Limb (tissue), 2 donors: ENCODE results near the gene CALCOCO2.
"Not testable (repeated sequence)": the region's sequence is repeated elsewhere in the genome, so short reads cannot be mapped to it uniquely, and the experiment has no call there.

ENCODE experiments used
- DNase-seq, 2 donors: peaks; one replicate each; pipeline ENCODE4 v3.0.0-alpha.2; 2016; ENCODE audit errors: extremely low spot score in 2 of 2

CALCOCO2 gene, protein sequence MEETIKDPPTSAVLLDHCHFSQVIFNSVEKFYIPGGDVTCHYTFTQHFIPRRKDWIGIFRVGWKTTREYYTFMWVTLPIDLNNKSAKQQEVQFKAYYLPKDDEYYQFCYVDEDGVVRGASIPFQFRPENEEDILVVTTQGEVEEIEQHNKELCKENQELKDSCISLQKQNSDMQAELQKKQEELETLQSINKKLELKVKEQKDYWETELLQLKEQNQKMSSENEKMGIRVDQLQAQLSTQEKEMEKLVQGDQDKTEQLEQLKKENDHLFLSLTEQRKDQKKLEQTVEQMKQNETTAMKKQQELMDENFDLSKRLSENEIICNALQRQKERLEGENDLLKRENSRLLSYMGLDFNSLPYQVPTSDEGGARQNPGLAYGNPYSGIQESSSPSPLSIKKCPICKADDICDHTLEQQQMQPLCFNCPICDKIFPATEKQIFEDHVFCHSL

DNA sequence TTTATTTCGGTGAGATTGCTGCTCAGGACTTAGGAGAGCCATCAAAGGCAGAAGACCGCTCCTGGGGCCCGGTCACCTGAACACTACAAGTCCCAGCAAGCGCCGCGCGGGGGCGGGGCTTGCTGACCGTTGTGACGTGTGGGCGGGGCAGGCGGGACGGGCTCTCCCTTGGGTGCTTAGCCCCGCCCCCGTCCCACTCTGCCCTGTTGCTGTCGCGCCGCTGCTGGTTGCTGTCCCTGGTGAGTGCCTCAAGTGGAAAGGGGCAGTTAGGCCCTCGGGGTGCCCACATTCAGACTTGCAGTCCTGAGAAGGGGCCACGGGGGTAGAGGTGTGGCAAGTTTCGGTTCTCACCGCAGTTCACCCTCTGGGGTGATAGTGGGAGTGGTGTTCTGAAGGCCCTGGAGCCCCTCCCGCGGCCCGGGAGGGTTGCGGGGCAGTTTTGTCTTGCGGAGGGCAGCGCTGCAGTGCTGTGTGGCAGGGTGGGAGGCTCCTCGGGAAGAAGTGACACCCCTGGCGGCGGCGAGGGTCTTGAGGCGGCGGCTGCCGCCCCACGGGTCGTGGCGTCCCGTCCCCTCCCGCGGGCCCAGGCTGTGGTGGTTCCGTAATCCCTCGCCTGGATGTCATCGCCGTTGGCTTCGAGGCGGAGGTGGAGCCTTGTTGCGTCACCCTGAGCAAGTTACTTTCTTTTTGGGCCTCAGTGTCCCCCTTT is at the start of gene CALCOCO2:
CALCOCO2 (plus strand) TSS at position 196 of the 709 bp plus-strand sequence. CDS start 10,673 bp downstream, outside the sequence.
- peak; percentile 80 to 93 for DNase-seq

DNA sequence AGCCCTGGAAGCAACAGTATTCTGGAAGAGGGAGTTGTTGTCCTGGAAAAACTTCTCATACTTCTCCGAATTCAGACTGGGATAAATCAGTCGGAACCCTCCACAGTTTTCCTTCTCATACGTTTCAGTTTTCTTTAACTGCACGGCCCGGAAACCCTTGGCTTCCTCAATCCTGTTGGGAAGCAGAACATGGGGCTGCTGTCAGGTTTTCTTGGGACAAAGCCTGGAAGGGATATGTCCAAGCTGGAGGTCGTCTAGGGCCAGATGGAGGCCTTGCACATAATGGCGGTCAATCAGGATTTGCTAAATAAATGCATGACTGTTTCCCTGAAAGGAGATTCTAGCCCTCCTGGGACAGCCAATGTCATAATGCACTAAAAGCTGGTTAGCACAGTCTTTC is 43.0 kb upstream of the CALCOCO2 start:
- DNase-seq, result no peak

DNA sequence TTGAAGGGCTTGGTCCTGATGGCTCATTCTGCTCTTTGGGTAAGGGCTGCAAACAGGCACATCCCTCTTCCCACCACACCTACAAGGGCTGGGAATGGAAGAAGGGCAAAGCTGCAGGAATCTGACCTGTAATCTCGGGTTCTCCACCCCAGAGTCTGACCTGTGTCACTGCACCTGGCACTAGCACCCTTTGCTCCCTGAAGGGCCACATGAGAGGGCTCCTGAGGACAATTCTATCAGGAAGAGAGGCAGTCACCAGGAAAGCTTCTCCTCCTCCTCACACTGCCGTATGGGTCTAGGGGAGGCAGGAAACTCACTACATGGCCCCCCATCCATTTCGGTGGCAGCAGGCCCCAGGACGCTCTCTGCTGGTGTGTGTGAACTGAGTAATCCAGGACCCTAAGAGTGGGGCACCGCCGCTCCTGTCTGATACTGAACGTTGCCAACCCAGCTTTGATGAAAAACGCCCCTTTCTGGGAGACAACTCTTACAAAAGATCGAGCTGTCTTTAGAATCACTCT is 40.2 kb upstream of the CALCOCO2 start:
- DNase-seq, result no peak

DNA sequence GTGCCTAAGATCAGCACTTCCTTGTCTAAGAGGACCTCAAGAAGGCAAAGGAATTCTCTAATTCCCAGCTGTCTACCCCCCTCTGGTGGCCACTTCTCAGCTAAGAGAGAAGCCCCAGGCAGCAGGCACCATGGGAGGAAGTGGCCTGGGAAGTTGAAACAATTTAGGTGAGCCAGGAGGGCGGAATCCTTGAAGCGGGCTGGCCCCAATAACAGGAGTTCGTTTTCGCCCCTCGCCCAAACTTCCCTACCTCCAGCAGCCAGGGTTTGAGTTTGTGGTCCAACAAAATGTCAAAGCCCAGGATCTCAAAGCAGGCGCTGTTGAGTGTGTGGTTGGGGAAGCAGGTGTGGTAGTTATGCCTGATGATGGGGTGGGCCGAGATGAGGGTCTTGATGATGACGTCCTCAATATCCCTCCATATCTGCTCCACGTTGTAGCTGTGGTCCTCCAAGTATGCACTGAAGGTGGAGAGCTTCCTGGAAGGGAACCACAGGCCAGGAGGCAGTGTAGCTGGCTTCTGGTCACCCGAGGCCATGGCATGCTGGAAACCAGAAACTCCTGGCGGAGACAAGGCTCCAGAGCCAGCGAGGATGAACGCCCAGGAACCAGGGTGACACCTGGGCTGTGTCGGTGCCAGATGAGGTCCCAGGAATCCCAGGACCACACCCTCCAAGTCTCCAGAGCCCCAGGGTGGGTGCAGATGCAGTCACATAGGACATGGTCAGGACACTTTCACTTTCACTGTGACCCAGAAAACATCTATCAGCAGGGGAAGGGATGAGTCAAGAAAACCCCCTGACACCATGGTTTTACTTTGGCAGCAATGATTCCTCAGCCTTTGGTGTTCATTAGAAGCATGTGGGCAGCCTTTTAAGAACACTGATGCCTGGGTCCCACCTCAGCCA is 39.5 kb upstream of the CALCOCO2 start:
- DNase-seq, result peak; percentile 38 to 74

DNA sequence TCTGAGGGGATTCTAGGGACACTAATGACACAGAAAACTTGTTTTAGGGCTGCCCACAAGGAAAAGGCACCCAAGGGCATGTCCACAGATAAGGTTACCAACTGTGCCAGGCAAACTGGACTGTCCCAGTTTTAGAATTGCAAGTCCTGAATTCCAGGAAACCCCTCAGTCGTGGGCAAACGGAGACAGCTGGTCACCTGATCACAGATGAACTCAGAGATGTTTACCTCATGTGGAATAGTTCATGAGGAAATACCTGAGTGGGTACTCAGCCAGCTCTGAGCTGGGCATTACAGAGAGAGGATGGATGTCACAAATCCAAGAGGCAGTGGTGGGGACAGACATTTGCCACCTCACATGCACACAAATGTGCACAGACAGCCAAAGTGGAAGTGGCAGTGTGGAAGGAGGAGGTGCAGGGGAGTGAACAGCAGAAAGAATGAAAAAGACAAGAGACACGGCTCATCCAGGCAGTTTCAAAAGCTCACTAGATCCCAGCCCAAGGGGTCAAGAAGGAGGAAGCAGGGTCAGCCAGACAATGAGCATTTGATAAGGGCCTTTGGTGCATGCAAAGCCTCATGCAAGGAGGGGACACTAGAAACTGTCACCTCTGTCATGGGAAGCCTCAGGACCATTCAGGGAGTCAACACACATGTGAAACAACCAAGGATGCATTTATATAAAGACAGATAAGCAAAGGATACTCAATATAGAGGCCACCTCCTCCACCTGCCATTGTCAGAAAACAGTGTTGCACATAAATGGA is 38.6 kb upstream of the CALCOCO2 start:
- no peak for DNase-seq

DNA sequence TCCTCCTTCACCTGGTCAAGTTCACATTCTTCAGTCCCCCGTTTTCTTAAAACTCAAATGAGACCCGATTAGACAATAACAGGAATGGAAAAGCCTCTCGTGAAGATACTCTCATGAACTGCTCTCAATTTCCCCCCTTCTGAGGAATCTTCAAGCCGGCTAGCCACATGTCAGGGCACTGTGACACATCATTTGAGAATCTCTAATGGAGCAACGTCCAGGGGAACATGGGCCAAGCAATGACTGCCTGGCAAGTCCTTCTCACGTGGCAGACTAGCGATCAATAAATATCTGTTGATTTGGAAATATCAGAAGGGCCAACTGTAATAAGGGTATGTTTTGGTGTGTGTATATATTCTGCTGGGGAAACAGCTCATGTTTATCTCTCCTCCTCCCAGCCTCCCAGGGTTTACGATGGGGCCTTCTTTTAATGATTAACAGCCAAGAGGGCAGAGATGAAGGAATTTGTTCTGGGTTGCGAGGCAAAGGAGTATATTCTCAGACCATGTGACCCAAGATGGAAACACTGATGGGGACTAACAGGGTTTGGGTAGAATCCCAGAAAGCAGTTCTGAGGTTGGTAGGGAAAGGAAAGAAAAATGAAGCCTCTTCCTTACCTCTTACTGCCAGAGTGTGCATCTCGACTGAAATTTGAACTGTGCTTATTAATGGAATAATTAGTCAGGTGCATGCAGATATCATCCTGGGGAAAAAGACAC is 35.2 kb upstream of the CALCOCO2 start:
- DNase-seq, result no peak

DNA sequence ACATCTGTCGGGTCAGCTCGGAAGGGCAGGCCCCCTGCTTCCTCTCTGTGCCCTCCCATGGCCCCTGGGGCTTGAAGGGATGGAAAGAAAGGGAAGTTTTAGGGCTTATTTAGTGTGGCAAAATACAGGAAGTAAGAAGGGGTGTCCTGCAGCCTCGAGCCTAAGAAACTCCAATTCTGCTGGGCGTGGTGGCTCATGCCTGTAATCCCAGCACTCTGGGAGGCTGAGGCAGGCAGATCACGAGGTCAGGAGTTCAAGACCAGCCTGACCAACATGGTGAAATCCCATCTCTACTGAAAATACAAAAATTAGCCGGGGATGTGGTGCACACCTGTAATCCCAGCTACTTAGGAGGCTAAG is 34.7 kb upstream of the CALCOCO2 start:
- not testable (repeated sequence) for DNase-seq

DNA sequence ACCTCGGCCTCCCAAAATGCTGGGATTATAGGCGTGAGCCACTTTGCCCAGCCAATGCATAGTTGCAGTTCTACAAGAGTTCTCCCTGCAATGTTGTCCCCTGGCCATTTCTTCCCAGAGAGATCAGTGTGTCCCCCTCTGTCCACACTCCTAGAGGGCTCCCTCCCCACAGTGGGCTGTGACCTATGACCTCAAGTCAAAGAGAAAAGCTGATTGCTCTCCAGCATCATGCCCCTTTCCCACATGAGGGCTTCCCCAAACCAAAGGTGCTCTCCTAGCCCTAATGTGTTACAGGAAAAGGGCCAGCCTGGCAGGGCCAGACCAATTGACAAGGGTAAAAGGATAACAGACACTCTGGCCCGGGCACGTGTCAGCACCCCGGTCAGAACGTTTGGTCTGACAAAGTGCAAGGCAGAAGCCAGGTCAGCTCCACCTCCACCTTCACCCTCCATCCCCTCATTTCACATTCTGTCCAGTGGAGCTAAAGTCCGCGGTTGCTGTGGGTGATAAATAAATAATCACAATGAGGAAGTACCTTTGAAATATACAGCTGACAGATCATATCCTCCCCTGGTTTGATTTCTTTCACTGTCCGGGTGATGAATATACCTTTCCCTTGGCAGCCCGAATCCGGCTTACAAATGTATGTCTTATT is 31.6 kb upstream of the CALCOCO2 start:
- no peak for DNase-seq

DNA sequence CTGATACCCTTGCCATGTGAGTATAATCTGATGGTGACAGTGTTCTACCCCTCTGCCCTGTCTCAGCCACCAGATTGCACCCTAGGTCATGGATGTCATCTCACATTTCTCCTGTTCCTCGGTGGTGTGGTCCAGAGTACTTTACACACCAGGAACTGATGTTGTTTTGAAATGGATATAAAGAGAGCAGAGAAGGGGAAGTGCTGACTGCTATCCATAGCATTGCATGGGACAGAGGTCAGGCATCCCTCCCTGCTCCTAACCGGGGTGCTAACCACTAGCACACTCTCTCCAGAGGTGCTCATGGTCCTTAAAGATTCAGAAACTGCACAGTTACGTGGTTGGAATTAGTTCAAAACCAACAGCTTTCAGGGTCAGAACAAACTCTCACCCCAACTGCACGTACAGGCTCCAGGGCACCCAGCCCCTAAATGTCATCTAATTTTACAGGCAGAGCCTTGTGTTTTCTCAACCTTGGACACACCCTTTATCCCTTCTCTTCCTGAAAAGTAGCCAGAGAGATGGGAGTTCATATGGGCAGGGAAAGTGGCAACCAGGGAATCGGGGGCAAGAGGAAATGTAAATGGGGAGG is 30.1 kb upstream of the CALCOCO2 start:
- DNase-seq, result no peak

DNA sequence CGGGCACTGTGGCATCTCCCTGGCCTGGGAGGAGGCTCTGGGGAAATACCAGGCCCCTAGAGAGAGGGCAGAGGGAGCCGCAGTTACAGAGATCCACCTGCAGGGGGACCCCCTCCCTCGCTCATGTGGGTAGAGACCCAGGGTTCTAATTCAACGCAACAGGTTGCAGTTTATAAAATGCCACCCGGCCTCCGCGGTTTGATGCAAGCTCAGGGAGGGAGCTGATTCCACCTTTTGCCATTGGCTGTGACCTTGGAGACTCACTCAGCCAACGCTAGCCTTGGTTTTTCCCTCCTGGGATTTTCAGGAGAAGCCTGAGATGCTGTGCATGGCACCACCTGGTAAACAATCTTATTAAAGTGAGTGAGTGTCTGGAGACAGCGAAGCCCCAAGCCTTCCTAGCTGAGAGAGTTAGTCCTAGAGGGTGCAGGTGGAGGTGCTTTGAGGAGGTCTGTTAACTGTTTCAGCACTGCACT is 25.9 kb upstream of the CALCOCO2 start:
- DNase-seq, result peak in 1 of 2 donors; percentile 72

DNA sequence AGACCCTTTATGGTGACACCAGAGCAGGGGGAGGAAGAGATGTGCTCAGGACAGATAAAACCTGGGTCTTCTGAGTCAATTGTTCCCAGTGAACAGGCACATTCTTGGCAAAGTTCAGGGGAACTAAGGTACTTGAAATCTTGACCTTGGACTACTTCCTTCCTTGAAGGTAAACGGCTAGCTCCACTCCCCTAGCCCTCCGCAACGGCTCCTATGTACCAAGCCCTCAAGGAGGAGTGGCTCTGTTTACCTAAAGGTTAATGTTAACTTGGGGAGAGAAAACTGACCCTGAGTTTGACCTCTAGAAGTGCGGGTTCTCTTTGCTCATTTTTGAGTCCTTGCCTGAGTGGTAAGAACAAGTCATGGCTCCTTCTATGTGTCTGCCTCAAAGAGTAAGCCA is 21.7 kb upstream of the CALCOCO2 start:
- no peak for DNase-seq

DNA sequence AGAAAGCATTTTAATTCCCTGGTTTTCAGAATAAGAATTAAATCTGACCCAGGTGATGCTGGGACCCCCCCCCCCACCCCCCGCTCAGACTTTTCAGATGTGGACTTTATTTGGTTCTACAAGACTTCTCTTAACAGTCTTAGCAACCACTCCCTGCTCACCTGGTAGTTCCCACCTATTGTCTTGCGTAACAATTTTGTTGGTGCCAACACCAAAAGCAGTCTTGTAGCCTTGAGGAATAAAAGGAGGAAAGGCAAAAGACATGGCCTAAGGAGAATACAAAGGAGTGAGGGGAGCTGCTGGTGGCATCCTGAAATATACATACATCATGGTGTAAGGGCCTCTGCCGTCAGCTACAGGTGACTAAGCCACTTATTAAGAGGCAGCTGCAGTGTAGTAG is 18.8 kb upstream of the CALCOCO2 start:
- no peak for DNase-seq

DNA sequence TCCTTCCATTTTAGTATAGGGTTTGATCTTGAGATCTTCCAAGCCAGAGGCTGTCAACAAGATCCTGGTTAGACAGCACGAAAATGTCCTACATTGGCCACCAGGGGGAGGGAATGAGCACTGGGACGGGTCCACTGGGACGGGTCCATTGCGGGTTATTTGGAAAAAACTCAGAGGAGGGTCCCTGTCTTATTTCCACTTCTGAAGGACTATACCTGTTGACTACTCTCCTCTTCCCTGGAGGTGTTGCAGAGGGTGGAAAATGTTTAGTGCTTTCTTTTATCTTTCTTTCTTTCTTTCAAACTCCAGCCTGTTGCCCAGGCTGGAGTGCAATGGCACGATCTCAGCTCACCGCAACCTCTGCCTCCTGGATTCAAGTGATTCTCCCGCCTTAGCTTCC is 16.3 kb upstream of the CALCOCO2 start:
- no peak for DNase-seq

DNA sequence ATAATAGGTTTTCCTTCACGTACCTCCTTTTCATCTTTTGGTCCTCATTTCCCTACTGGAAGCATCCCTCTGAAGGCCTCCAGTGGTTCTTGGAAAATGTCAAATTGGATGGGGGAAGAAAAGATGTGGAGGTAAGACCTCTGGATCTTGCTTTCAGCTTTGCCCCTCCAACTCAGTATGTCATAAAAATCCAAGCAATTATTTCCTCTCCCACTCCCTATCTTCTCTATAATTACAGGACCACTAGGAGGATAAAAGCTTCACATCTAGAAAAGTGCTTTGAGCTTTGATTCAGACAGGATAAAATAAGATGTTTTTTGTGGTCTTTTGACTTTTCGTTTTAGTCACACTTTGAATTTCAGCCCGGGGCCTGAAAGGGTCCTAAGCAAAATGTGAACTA is 15.5 kb upstream of the CALCOCO2 start:
- no peak for DNase-seq

DNA sequence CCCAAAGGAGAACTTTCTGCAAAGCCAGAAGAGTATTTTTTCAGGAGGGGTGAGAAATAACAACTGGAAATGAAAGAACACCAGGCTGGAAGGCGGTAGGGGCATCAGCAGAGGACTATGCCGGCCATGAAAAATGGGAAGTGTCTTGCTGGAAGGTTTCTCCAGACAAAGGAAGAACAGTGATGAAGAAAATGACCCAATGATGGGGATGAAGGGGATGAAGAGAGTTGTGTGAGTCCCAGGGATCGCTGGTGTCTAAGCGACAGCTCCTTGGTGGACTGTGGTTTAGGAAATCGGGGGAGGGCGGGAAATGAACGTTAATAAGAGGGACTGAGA is 14.4 kb upstream of the CALCOCO2 start:
- no peak for DNase-seq

DNA sequence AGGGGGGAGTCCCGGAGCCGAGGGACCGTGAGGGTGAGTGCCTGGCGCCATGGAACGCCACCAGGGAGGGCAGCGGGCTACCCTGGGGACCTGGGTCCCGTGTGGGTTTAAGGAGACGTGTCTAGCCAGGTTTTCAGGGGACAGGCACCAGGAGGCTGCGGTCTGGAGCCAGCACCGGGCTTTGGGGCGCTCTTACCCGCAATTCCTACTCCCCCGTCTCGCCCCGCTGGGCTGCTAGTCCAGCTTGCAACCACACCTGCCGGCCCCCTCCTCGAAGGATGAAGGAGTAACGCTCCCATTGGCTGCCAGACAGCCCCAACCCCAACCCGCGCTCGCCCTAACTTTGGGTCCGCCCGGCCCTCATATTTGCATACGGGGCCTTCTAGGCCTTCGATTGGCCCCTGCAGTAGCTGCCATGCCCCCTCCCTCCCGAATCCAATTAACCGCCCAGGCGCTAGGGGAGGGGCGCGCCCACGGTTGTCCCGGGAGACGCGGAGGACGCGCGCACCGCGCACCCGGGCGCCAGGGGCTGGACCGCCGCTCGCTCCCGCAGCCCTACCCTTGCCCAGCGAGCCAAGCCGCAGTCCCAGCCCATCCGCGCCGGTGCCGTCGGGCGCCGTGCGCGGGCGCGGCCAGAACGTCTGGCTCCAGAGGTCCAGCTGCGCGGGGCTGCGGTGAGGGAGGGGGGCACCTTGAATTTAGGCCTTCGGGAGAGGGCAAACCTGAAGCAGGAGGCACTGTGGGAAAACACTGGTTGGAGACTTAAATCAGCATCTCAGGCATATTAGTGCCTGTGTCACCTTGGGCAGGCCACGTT is 13.9 kb upstream of the CALCOCO2 start, which contains the start of gene TTLL6:
TTLL6 (minus strand) TSS at position 456 of the 817 bp plus-strand sequence; CDS start at position 299, 157 bp downstream.
- DNase-seq, result peak; percentile 49 to 85

DNA sequence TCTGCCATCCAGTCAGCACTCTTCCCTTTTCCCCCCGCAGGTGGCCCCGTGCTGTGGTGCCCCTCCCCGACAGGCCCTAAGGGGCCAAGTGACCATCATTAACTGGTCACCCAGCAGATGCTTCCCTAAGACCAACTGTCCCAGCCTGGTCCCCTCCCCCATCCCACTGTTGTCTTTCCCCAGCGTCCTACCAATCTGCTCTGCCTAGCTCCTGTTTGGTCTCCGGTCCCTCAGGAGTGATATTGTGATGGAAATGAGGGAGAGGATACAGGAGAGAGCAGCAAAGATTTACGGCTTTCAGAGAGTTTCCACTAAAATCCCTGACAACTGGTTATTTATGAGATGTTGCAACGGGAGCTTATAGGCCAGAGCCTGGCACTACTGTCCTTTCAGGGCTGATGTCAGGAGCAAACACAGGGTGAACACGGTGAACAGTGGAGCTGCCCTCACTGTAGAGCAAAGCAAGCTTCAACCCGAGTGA is 12.4 kb upstream of the CALCOCO2 start:
- DNase-seq, result no peak

DNA sequence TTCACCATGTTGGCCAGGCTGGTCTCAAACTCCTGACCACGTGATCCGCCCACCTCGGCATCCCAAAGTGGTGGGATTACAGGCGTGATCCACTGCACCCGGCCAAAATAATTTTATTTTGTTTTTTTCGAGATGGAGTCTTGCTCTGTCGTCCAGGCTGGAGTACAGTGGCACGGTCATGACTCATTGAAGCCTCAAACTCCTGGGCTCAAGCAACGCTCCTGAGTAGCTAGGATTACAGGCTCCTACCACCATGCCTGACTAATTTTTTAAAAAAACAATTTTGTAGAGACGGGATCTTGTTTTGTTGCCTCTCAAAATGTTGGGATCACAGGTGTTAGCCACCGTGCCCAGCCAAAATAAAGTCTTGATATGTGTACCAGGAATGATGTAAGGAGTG is 11.4 kb upstream of the CALCOCO2 start:
- no peak for DNase-seq
